Activated naive CD8-positive, alpha-beta T cell (primary cell): ENCODE data around the gene MMP19.
"Not testable (repeated sequence)": the region's sequence is repeated elsewhere in the genome, so short reads cannot be mapped to it uniquely, and the experiment has no call there.

Experiments used
- H3K27ac Mint-ChIP-seq: one replicate; pipeline ENCODE4 v1.8.0; 2021; ENCODE audit warnings: mixed read lengths
- H3K27me3 Mint-ChIP-seq: one replicate; pipeline ENCODE4 v1.8.0; 2021; ENCODE audit warnings: mixed read lengths
- H3K36me3 Mint-ChIP-seq: one replicate; pipeline ENCODE4 v1.8.0; 2021; ENCODE audit warnings: mixed read lengths
- H3K4me1 Mint-ChIP-seq: one replicate; pipeline ENCODE4 v1.8.0; 2021; ENCODE audit warnings: low read depth, mixed read lengths
- H3K4me3 Mint-ChIP-seq: one replicate; pipeline ENCODE4 v1.8.0; 2021; ENCODE audit warnings: mild to moderate bottlenecking, mixed read lengths
- H3K9me3 Mint-ChIP-seq: one replicate; pipeline ENCODE4 v1.8.0; 2021; ENCODE audit warnings: low read depth, mixed read lengths

MMP19 gene

GRCh38 chr12:55849616-55850343 is 7.0 kb upstream of the MMP19 start:
- H3K36me3 Mint-ChIP-seq = no peaks in the 10 kb centered on the region
- no peaks in the 10 kb centered on the region for H3K9me3 Mint-ChIP-seq
- H3K4me3 Mint-ChIP-seq = no peak overlapping the region
- no peak overlapping the region for H3K27ac Mint-ChIP-seq
- no peaks in the 10 kb centered on the region for H3K27me3 Mint-ChIP-seq
- peaks cover 5% of the 10 kb centered on the region for H3K4me1 Mint-ChIP-seq

DNA sequence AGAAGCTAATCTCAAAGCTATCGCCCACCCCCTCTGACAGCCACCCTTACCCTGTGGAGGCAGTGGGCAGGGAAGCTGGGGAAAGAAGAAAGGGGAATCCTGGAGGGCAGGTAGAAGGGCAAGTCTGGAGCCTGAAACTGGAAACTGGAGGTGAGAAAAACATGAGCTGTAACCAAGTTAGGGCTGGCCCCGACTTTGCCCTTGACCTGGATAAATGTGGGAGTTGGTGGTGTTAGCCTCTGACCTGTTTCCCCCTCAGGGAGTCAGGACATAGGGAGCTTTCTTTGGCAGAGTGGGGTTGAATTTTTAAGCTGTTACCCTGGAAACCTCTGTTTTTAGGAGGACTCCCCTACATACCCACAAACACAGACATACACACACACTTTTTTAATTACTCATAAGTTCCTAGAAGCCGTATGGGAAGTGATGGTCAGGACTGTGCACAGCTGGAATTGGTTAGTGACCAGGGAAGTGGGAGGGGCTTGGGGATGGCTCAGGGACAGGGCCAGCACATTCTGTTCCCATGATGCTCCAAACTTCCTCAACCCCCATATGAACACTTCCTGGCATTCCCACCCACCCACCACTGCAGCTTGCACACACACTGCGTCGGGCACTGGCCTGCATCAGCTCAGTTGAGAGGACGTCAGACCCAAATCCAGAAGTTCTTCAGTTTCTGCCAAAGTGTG is 5.0 kb upstream of the MMP19 start:
- H3K27ac Mint-ChIP-seq = peak overlapping the region; percentile 41
- no peaks in the 10 kb centered on the region for H3K36me3 Mint-ChIP-seq
- no peaks in the 10 kb centered on the region for H3K27me3 Mint-ChIP-seq
- H3K4me3 Mint-ChIP-seq = no peak overlapping the region
- peaks cover 5% of the 10 kb centered on the region for H3K4me1 Mint-ChIP-seq
- no peaks in the 10 kb centered on the region for H3K9me3 Mint-ChIP-seq

DNA sequence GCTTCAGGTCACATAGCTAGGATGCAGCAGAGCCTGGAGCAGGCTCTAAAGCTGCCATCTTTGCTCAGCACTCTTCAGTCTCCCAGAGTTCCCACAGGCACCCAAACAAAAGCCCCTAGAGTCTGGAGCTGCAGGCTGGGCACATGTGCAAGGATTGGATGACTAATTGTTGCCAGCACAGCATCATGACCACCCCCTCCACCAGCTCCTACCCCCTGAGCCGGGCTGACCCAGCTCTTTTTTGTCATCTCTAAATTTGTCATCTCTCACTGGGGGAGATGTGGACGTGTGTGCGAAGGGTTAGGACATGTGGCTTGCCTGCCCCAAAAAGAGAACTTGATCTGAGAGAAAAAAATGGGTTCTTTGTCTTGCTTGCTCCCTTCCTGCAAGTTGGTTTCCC is 4.3 kb upstream of the MMP19 start:
- H3K36me3 Mint-ChIP-seq = no peaks in the 10 kb centered on the region
- no peak overlapping the region for H3K4me3 Mint-ChIP-seq
- no peaks in the 10 kb centered on the region for H3K9me3 Mint-ChIP-seq
- peak overlapping the region; percentile 41 for H3K27ac Mint-ChIP-seq
- H3K27me3 Mint-ChIP-seq = no peaks in the 10 kb centered on the region
- H3K4me1 Mint-ChIP-seq = peaks cover 5% of the 10 kb centered on the region

DNA sequence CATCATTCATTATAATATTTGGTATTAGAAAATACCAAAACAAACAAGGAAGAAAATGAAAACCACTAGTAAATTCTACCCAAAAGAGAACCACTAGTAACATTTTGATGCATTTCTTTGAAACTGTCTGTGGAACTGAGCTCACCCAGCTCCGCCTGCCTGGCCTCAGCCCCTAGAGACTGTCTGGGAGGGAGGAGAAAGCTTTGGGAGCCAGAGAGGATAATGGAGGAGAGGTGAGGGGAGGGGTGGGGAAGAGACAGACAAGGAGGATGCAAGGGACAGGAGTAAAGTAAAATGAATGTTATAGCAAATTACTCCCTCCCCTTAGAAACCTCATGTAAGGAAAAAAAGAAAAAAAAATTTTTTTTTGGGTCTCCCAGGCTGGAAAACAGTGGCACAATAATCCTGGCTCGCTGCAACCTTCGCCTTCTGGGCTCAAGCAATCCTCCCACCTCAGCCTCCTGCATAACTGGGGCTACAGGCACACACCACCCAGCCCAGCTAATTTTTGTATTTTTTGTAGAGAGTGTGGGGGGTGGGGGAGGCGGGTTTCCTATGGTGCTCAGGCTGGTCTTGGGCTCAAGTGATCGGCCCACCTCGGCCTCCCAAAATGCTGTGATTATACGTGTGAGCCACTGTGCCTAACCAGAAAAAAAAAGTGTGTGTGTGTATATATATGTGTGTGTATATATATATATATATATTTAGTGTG is 3.2 kb upstream of the MMP19 start:
- peaks cover 7% of the 10 kb centered on the region for H3K4me1 Mint-ChIP-seq

DNA sequence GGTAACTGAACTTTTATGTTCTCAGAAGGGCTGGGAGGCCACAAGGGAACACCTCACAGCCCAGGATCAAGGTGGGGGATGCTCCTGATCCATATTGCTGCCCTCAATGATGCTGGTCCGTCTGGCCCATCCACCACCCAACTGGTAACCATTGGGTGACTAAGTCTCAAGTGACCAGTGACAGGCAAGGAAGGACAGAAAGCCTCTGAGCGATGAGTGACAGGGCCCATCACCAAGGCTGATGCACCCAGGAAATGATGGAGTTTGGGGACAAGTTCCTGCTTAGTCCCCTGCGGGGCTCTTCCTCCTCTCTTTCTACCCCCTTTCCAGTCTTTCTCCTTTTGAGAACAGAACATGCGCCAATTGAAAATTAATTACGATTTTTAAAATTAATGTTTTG is 2.6 kb upstream of the MMP19 start:
- no peak overlapping the region for H3K27ac Mint-ChIP-seq
- no peaks in the 10 kb centered on the region for H3K9me3 Mint-ChIP-seq
- H3K4me3 Mint-ChIP-seq = no peak overlapping the region
- H3K36me3 Mint-ChIP-seq = no peaks in the 10 kb centered on the region
- H3K4me1 Mint-ChIP-seq = peaks cover 7% of the 10 kb centered on the region
- no peaks in the 10 kb centered on the region for H3K27me3 Mint-ChIP-seq

More for the DNA sequence above, 3.2 kb upstream of the MMP19 start:
- Mint-ChIP-seq H3K27me3 (no peaks in the 10 kb centered on the region), H3K4me3 (no peak overlapping the region), H3K27ac (no peak overlapping the region), H3K36me3 (no peaks in the 10 kb centered on the region), H3K9me3 (no peaks in the 10 kb centered on the region)

DNA sequence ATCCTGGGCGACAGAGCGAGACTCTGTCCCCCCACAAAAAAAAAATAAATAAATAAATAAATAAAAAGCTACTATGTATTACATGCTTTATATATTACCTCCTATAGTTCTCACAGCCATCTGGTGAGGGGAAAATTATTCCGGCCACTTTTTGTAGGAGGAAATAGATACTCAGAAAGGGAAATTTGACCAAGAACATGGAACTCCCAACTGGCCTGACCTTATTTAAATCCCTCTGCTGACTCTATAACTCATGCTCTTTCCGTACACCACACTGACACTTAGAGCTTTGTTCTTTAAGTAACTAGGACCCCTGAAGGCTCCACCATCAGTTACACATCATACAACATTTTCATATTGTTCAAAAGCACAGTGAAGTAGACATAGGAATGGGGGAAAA is 2.2 kb upstream of the MMP19 start:
- Mint-ChIP-seq H3K4me3 (no peak overlapping the region), H3K36me3 (no peaks in the 10 kb centered on the region), H3K27ac (no peak overlapping the region), H3K9me3 (no peaks in the 10 kb centered on the region), H3K4me1 (peaks cover 7% of the 10 kb centered on the region), H3K27me3 (no peaks in the 10 kb centered on the region)

DNA sequence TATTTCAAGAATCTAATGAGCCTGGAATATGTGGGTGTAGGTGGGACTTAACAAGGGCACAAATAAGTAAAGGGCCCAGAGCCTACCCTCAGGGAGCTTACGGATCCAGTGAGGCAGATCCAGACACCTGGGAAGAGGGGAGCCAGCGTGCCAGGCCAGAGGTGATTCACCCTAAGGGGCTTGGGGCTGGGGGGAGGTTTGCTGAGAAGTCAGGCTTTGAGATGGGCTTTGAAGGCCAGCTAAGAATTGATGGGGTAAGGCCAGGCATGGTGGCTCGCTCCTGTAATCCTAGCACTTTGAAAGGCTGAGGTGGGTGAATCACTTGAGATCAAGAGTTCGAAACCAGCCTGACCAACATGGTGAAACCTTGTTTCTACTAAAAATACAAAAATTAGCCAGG is 695 bp upstream of the MMP19 start:
- no peak overlapping the region for H3K4me3 Mint-ChIP-seq
- no peaks in the 10 kb centered on the region for H3K9me3 Mint-ChIP-seq
- H3K4me1 Mint-ChIP-seq = peaks cover 7% of the 10 kb centered on the region
- no peak overlapping the region for H3K27ac Mint-ChIP-seq
- no peaks in the 10 kb centered on the region for H3K27me3 Mint-ChIP-seq
- no peaks in the 10 kb centered on the region for H3K36me3 Mint-ChIP-seq

DNA sequence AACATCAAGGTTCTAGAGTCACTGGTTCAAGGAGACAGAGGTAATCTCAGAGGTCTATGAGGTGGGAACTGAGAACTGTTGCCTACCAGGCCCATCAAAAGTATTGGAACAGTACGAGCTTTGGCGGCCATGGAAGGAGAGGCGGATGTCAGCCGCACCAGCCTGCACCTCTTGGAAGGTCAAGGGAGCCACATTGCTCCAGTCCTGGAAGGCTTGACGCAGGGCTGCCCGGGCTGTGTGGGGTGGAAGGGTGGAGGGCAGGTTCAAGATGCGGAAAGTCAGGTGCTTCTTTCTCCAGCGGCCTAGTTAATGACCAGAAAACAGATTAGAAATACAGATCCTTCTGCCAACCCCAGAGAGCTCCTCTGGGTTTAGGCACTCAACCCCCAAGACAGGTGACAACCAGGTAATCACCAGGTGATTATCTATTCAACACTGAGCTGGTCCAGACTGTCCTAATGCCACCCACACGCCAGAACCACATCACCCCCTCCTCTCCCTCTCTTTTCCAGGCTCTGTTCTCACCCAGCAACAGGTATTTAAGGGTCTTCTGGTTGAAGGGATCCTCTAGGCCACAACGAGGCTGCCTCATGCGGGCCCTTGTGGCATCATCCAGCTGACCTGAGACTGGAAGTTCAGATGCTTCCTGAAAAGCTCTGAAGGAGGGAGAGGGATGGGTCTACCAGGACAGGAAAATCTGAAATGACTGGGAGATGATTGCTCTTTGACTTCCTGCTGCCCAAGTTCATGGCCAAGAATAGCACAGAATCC is 2.0 kb downstream of the MMP19 start:
- no peaks in the 10 kb centered on the region for H3K27me3 Mint-ChIP-seq
- H3K27ac Mint-ChIP-seq = no peak overlapping the region
- H3K36me3 Mint-ChIP-seq = peaks cover 2% of the 10 kb centered on the region
- peaks cover 3% of the 10 kb centered on the region for H3K4me1 Mint-ChIP-seq
- no peaks in the 10 kb centered on the region for H3K9me3 Mint-ChIP-seq
- no peak overlapping the region for H3K4me3 Mint-ChIP-seq

DNA sequence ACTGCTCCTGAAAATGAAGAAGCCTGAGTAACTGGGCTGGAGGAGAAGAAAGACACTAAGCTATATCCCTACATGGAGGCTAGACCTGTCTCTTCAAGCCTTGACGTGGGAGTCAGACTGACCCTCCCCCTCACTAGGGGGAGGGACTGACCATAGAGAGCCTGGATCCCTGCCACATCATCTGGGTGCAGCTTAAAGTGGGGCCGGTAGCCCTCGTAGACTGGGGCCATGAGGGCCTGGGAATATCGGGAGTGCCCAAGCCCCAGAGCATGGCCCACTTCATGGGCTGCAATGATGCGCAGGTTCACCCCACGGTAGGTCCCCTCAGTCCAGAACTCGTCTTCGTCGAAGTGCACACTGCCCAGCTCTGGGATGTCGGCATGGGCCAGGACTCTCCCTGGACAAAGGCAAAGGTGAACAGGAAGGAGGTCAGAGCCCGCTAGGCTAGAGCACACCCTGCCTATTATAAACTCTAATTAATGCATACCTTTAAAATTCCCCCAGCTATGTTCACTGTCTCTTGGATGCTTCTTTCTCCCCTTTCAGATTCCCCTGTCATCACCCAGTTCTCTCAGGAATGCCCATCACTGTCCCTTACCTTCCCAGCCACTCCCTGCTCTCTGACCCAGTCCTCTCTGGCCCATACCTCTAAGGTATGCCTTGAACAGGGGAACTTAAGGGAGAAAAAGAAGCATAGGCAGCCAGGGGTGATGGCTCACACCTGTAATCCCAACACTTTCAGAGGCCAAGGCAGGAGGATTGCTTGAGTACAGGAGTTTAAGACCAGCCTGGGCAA is 3.2 kb downstream of the MMP19 start:
- peaks cover 3% of the 10 kb centered on the region for H3K4me1 Mint-ChIP-seq
- no peak overlapping the region for H3K4me3 Mint-ChIP-seq
- no peak overlapping the region for H3K27ac Mint-ChIP-seq
- H3K9me3 Mint-ChIP-seq = no peaks in the 10 kb centered on the region
- H3K36me3 Mint-ChIP-seq = peaks cover 2% of the 10 kb centered on the region
- no peaks in the 10 kb centered on the region for H3K27me3 Mint-ChIP-seq

- Mint-ChIP-seq H3K27ac (peak overlapping the region; percentile 3), H3K4me1 (peaks cover 6% of the 10 kb centered on the region), H3K4me3 (no peak overlapping the region), H3K36me3 (peaks cover 2% of the 10 kb centered on the region), H3K9me3 (no peaks in the 10 kb centered on the region), H3K27me3 (no peaks in the 10 kb centered on the region)
Observed at GRCh38 chr12:55838361-55838760, 4.4 kb downstream of the MMP19 start.

- H3K4me1 Mint-ChIP-seq = peaks cover 26% of the 10 kb centered on the region
- H3K27ac Mint-ChIP-seq, H3K27me3 Mint-ChIP-seq, H3K4me3 Mint-ChIP-seq, H3K36me3 Mint-ChIP-seq, H3K9me3 Mint-ChIP-seq: not testable (repeated sequence)
Observed at GRCh38 chr12:55834400-55834799, 8.3 kb downstream of the MMP19 start.

- no peak overlapping the region for H3K4me3 Mint-ChIP-seq
Observed at GRCh38 chr12:55833056-55833455, 9.7 kb downstream of the MMP19 start.

DNA sequence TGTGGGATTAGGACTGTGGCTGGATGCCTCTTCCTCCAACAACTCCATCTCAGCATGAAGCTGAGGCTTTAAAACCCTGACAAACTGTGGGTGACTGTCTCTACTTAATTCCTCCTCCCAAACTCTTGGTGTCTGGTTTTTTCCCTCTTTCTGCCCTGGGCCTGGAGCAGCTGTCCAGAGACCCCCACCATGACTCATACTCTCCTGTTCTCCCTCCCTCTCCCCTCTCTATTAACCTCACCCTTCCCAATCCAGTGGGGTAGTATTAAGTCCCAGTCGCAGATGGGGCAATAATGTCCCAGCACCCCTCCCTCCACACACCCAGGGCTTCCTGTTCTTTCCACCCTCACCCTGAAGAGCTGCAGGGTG is 11.3 kb downstream of the MMP19 start:
- peaks cover 47% of the 10 kb centered on the region for H3K4me1 Mint-ChIP-seq
- peaks cover 2% of the 10 kb centered on the region for H3K36me3 Mint-ChIP-seq
- peak overlapping the region; percentile 97 for H3K4me3 Mint-ChIP-seq
- no peaks in the 10 kb centered on the region for H3K27me3 Mint-ChIP-seq
- no peaks in the 10 kb centered on the region for H3K9me3 Mint-ChIP-seq
- H3K27ac Mint-ChIP-seq = peak overlapping the region; percentile 67

More at GRCh38 chr12:55833056-55833455, 9.7 kb downstream of the MMP19 start:
- H3K27me3 Mint-ChIP-seq = no peaks in the 10 kb centered on the region
- peaks cover 2% of the 10 kb centered on the region for H3K36me3 Mint-ChIP-seq
- H3K27ac Mint-ChIP-seq = peak overlapping the region; percentile 61
- no peaks in the 10 kb centered on the region for H3K9me3 Mint-ChIP-seq
- peaks cover 34% of the 10 kb centered on the region for H3K4me1 Mint-ChIP-seq
